Measurements from ENCODE around the gene COL23A1.

GRCh38 chr5:178531786-178532185, 58.4 kb downstream of the COL23A1 start:
- TF ChIP-seq CTCF (conservative IDR thresholded peaks at IDR 0.05; ENCODE audit: low read depth, low read length) (no peak), EZH2 (IDR thresholded peaks at IDR 0.05; ENCODE audit: low read length, unreplicated experiment) (no peak), EZH2phosphoT487 (IDR thresholded peaks at IDR 0.05; ENCODE audit: borderline replicate concordance, low read length) (no peak)

Measured in PC-3 (cell line).